H4 (cell line): Measurements from ENCODE around the gene FAM169A. TPM values are rescaled to one million over a fixed set of nuclear protein-coding genes. Genes with fewer than 3 reads are reported as not detected.
"Not testable (repeated sequence)": the region's sequence is repeated elsewhere in the genome, so short reads cannot be mapped to it uniquely, and the experiment has no call there.

Experiments
- DNase-seq: peaks from one replicate; pipeline ENCODE4 v3.0.0-alpha.2; 2015; ENCODE audit warnings: low spot score
- total RNA-seq: library from RNA; depleted of rRNA; stranded (reverse); fragments of >200 nt; shearing (Covaris generic); gene quantifications from 2 replicates; pipeline ENCODE4 v1.2.3, GENCODE V29; 2014

The FAM169A gene
- total RNA-seq, 1 experiment from 2014 or later = 7.6 TPM

- no peak for DNase-seq
These were observed 4.3 kb upstream of the FAM169A start for GRCh38 chr5:74870299-74871067.

- not testable (repeated sequence) for DNase-seq
These were observed 3.2 kb upstream of the FAM169A start for GRCh38 chr5:74869414-74869813.

- DNase-seq = no peak
These were observed 492 bp upstream of the FAM169A start for GRCh38 chr5:74866596-74867162.

- no peak for DNase-seq
These were observed 857 bp downstream of the FAM169A start for GRCh38 chr5:74865256-74865803.

- DNase-seq = no peak
These were observed 1.4 kb downstream of the FAM169A start for GRCh38 chr5:74864823-74865222.

- no peak for DNase-seq
These were observed 2.5 kb downstream of the FAM169A start for GRCh38 chr5:74863726-74864125.

GRCh38 chr5:74862221-74862620, 4.0 kb downstream of the FAM169A start:
- DNase-seq = no peak

GRCh38 chr5:74856975-74857374, 9.2 kb downstream of the FAM169A start:
- DNase-seq = not testable (repeated sequence)

- no peak for DNase-seq
These were observed 12.9 kb downstream of the FAM169A start for GRCh38 chr5:74853256-74853655.

GRCh38 chr5:74851684-74852353, 14.4 kb downstream of the FAM169A start:
- DNase-seq = peak; percentile 48

GRCh38 chr5:74850789-74851425, 15.3 kb downstream of the FAM169A start:
- no peak for DNase-seq

GRCh38 chr5:74850030-74850429, 16.2 kb downstream of the FAM169A start:
- no peak for DNase-seq

- no peak for DNase-seq
These were observed 17.6 kb downstream of the FAM169A start for GRCh38 chr5:74848553-74849025.

- no peak for DNase-seq
These were observed 27.0 kb downstream of the FAM169A start for GRCh38 chr5:74839229-74839628.

- no peak for DNase-seq
These were observed 27.9 kb downstream of the FAM169A start for GRCh38 chr5:74838262-74838661.

- DNase-seq = no peak
These were observed 29.1 kb downstream of the FAM169A start for GRCh38 chr5:74837115-74837514.

- no peak for DNase-seq
These were observed 32.5 kb downstream of the FAM169A start for GRCh38 chr5:74833537-74834266.

GRCh38 chr5:74829413-74829812, 36.8 kb downstream of the FAM169A start:
- no peak for DNase-seq

GRCh38 chr5:74822288-74822687, 43.9 kb downstream of the FAM169A start:
- no peak for DNase-seq

- no peak for DNase-seq
These were observed 49.3 kb downstream of the FAM169A start for GRCh38 chr5:74816875-74817274.

GRCh38 chr5:74810915-74811314, 55.3 kb downstream of the FAM169A start:
- DNase-seq = peak; percentile 66
